ENCODE results near the gene DVL2.

- TF ChIP-seq CTCF (IDR thresholded peaks at IDR 0.05) (peak in 8 of 12 donors; percentile 26 to 58 (median 40)), POLR2A (IDR thresholded peaks at IDR 0.05) (peak in 1 of 2 donors; percentile 42)
Measured at GRCh38 chr17:7252176-7253043, 18.1 kb upstream of the DVL2 start, which contains the start of gene ELP5.

All from heart left ventricle (tissue), 13 donors.